Endothelial cell of umbilical vein (primary cell): Measurements from ENCODE around the gene CRLF1. TPM values are rescaled to one million over a fixed set of nuclear protein-coding genes. Genes with fewer than 3 reads are reported as not detected.

Source experiments
- BruUV-seq: library from RNA; stranded (reverse); fragments of 400-500 nt; replicated peaks from 2 replicates; lab custom pipeline; 2021; lab: Mats Ljungman, UMichigan
- CTCF ChIA-PET: fragments of 300-600, 350-600 bp; sonication (Branson Sonifier 250); formaldehyde crosslinking; loops from one replicate; lab custom pipeline; 2021; ENCODE audit warnings: antibody characterized with exemption, inconsistent platforms; lab: Charles Lee
- POLR2A ChIA-PET: fragments of 300-600, 350-600 bp; sonication (Branson Sonifier 250); formaldehyde crosslinking; loops from one replicate; lab custom pipeline; 2021; ENCODE audit warnings: antibody characterized with exemption, inconsistent platforms; lab: Charles Lee
- DNase-seq: peaks from one replicate; pipeline ENCODE4 v3.0.0-alpha.2; 2011; ENCODE audit warnings: low read depth, low spot score
- FAIRE-seq: peaks from 2 replicates; lab custom pipeline; 2011; peaks lifted over from hg19 to GRCh38; lab: Jason Lieb, UNC
- H2AFZ ChIP-seq: 2 replicates; pipeline ENCODE4 v1.6.0; 2012; ENCODE audit warnings: low read depth, low read length, control low read depth, inconsistent platforms
- H3K27ac ChIP-seq: 2 replicates; pipeline ENCODE4 v1.5.1; 2011; ENCODE audit warnings: low read depth, mild to moderate bottlenecking, control low read depth, low read length, moderate library complexity; ENCODE audit not compliant: insufficient read depth
- H3K27me3 ChIP-seq, 2 experiments: 2 replicates each; pipeline versions ENCODE4 v1.6.0 to v1.6.1; 2011; ENCODE audit warnings: low read length in 2 of 2, mixed read lengths in 1 of 2; ENCODE audit not compliant: control insufficient read depth in 2 of 2, insufficient read depth in 2 of 2
- H3K36me3 ChIP-seq, 2 experiments: 2 replicates in 1 of 2; 3 replicates in 1 of 2; pipeline ENCODE4 v1.5.1; 2011; ENCODE audit warnings: low read length in 2 of 2, mild to moderate bottlenecking in 1 of 2, moderate library complexity in 1 of 2; ENCODE audit not compliant: control insufficient read depth in 2 of 2, insufficient read depth in 2 of 2; ENCODE audit errors: extremely low read depth in 1 of 2
- H3K4me1 ChIP-seq: 3 replicates; pipeline ENCODE4 v1.5.1; 2011; ENCODE audit warnings: mild to moderate bottlenecking, low read length; ENCODE audit not compliant: control insufficient read depth, insufficient read depth; ENCODE audit errors: extremely low read depth
- H3K4me2 ChIP-seq: 2 replicates; pipeline ENCODE4 v1.6.1; 2011; ENCODE audit warnings: low read length, control low read depth, mixed read lengths; ENCODE audit not compliant: insufficient read depth
- H3K4me3 ChIP-seq, 3 experiments: fragments of 200-600 bp in 1 of 3; sonication (generic), shearing (Covaris generic) in 1 of 3; replicated peaks in 1 of 3; 2 replicates each; pipeline ENCODE4 v1.5.1; 2011 to 2016; ENCODE audit warnings: control low read depth in 3 of 3, low read length in 3 of 3, mild to moderate bottlenecking in 2 of 3, inconsistent platforms in 1 of 3, low read depth in 1 of 3, moderate library complexity in 1 of 3; ENCODE audit not compliant: insufficient read depth in 1 of 3
- H3K79me2 ChIP-seq: 2 replicates; pipeline ENCODE4 v1.6.0; 2012; ENCODE audit warnings: low read length, inconsistent platforms; ENCODE audit not compliant: control insufficient read depth, insufficient read depth
- H3K9ac ChIP-seq: replicated peaks from 2 replicates; pipeline ENCODE3; 2011; ENCODE audit warnings: low read length, control low read depth; ENCODE audit not compliant: insufficient read depth; ENCODE audit errors: extremely low read depth
- H3K9me1 ChIP-seq: replicated peaks from 3 replicates; pipeline ENCODE4 v1.6.0; 2011; ENCODE audit warnings: mild to moderate bottlenecking, low read length; ENCODE audit not compliant: control insufficient read depth, insufficient read depth; ENCODE audit errors: extremely low read depth
- H3K9me3 ChIP-seq: replicated peaks from 2 replicates; pipeline ENCODE4 v1.5.1; 2012; ENCODE audit warnings: low read length, inconsistent platforms; ENCODE audit not compliant: control insufficient read depth, insufficient read depth
- H4K20me1 ChIP-seq: replicated peaks from 2 replicates; pipeline ENCODE3; 2011; ENCODE audit warnings: mild to moderate bottlenecking, low read length; ENCODE audit not compliant: control insufficient read depth, insufficient read depth; ENCODE audit errors: extremely low read depth
- EZH2 ChIP-seq: IDR thresholded peaks from 2 replicates; pipeline ENCODE4 v1.6.1; 2012; ENCODE audit warnings: borderline replicate concordance, low read depth, mild to moderate bottlenecking, moderate library complexity, low read length, inconsistent platforms; ENCODE audit not compliant: severe bottlenecking
- POLR2A ChIP-seq: IDR thresholded peaks from 2 replicates; pipeline ENCODE4 v1.6.1; 2012; ENCODE audit warnings: low read depth, mild to moderate bottlenecking, control low read depth, low read length
- POLR2AphosphoS5 ChIP-seq: IDR thresholded peaks from 2 replicates; pipeline ENCODE4 v1.6.1; 2012; ENCODE audit warnings: low read depth, mild to moderate bottlenecking, control low read depth, low read length, moderate library complexity; ENCODE audit not compliant: insufficient read depth
- dilution Hi-C: fragments of 300-500 bp; cut with MboI; formaldehyde crosslinking; loops from one replicate; pipeline ENCODE4 v1.15.0; 2019; ENCODE audit warnings: low sequenced_read_pairs; ENCODE audit not compliant: extremely low pct_ligation_motif_present
- intact Hi-C: fragments of 100-400 bp; cut with micrococcal nuclease; formaldehyde crosslinking; loops from one replicate; pipeline ENCODE4 v1.10.0; 2022
- polyA plus RNA-seq, 4 experiments: library from polyadenylated mRNA; depleted of rRNA in 3 of 4; stranded (reverse) in 3 of 4; unstranded in 1 of 4; fragments of >200 nt; gene quantifications; 2 replicates each; pipeline versions ENCODE4 v1.2.1 to v1.2.3, GENCODE V29; 2011 to 2012; ENCODE audit warnings: missing spikeins in 1 of 4
- total RNA-seq: library from RNA; stranded (reverse); gene quantifications from 2 replicates; pipeline ENCODE4 v1.2.3, GENCODE V29; 2021
- TF ChIP-seq, protein P1 (sequence below): IDR thresholded peaks from 2 replicates; pipeline ENCODE4 v1.6.1; 2011; ENCODE audit not compliant: insufficient read depth, insufficient read length

Gene CRLF1
- total and polyA plus RNA-seq, 2 donors (not counting 3 experiments of a cell fraction or from before 2014, with no cell fraction given), result 0.18 TPM; not detected in 1

- no TSS peak for BruUV-seq
- Histone ChIP-seq H3K79me2 (no peaks in the 10 kb centered on the region), H4K20me1 (no peaks in the 10 kb centered on the region), H3K4me2 (no peak overlapping the region), H2AFZ (no peak overlapping the region), H3K27me3 (peaks cover 63 to 72% of the 10 kb centered on the region in 2 experiments), H3K4me3 (peak overlapping the region in 1 of 3 experiments; percentile 28), H3K36me3 (no peaks in the 10 kb centered on the region), H3K9me1 (no peaks in the 10 kb centered on the region), H3K4me1 (peaks cover 16% of the 10 kb centered on the region), H3K9ac (no peak overlapping the region), H3K27ac (no peak overlapping the region), H3K9me3 (no peaks in the 10 kb centered on the region)
- intact Hi-C loops (no loop called here), dilution Hi-C loops (no loop called here)
- no peak for DNase-seq
- TF ChIP-seq POLR2AphosphoS5, result no peak
- TF ChIP-seq, protein P1, sequence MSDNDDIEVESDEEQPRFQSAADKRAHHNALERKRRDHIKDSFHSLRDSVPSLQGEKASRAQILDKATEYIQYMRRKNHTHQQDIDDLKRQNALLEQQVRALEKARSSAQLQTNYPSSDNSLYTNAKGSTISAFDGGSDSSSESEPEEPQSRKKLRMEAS, result no peak
- no peak for TF ChIP-seq POLR2A
- peak; percentile 89 for TF ChIP-seq EZH2
- POLR2A ChIA-PET, result no interaction called here
- CTCF ChIA-PET, result interaction anchor here (1.4 kb wide), 2 partner anchors 23 to 235 kb away, joined by 4 to 7 read pairs; partner anchors contain the start of gene REX1BD
- no peak for FAIRE-seq
Measured at GRCh38 chr19:18612051-18612771, 5.6 kb upstream of the CRLF1 start.

- dilution Hi-C loops, result no loop called here
- ChIA-PET CTCF (interaction anchor here (1.4 kb wide), 1 partner anchor 22 kb away, joined by 4 read pairs; the partner anchor contains the start of gene REX1BD), POLR2A (no interaction called here)
- Histone ChIP-seq H3K79me2 (no peaks in the 10 kb centered on the region), H3K4me1 (peaks cover 16% of the 10 kb centered on the region), H3K27ac (no peak overlapping the region), H3K36me3 (no peaks in the 10 kb centered on the region), H3K9me1 (no peaks in the 10 kb centered on the region), H3K9ac (no peak overlapping the region), H3K4me3 (no peak overlapping the region), H4K20me1 (no peaks in the 10 kb centered on the region), H3K9me3 (no peaks in the 10 kb centered on the region), H2AFZ (no peak overlapping the region), H3K4me2 (no peak overlapping the region), H3K27me3 (peaks cover 64 to 73% of the 10 kb centered on the region in 2 experiments)
- DNase-seq (no peak), FAIRE-seq (no peak)
- TF ChIP-seq, protein P1, result no peak
- TF ChIP-seq EZH2 (peak; percentile 43), POLR2AphosphoS5 (no peak)
- no TSS peak for BruUV-seq
- intact Hi-C loops, result no loop called here
Measured at GRCh38 chr19:18611327-18612050, 4.9 kb upstream of the CRLF1 start.
